ENCODE results near the gene UGT1A5.
A peak's percentile ranks its signal among the peaks of the same experiment; 100 is the strongest.
"Not testable (repeated sequence)": the region's sequence is repeated elsewhere in the genome, so short reads cannot be mapped to it uniquely, and the experiment has no call there.

UGT1A5 gene

GRCh38 chr2:233693963-233694362 lies 18.7 kb upstream of the UGT1A5 start:
- no peak for DNase-seq

- DNase-seq: no peak
These were observed 14.0 kb upstream of the UGT1A5 start for GRCh38 chr2:233698740-233699139.

- no peak for DNase-seq
These were observed 13.2 kb upstream of the UGT1A5 start for GRCh38 chr2:233699424-233700027.

DNA sequence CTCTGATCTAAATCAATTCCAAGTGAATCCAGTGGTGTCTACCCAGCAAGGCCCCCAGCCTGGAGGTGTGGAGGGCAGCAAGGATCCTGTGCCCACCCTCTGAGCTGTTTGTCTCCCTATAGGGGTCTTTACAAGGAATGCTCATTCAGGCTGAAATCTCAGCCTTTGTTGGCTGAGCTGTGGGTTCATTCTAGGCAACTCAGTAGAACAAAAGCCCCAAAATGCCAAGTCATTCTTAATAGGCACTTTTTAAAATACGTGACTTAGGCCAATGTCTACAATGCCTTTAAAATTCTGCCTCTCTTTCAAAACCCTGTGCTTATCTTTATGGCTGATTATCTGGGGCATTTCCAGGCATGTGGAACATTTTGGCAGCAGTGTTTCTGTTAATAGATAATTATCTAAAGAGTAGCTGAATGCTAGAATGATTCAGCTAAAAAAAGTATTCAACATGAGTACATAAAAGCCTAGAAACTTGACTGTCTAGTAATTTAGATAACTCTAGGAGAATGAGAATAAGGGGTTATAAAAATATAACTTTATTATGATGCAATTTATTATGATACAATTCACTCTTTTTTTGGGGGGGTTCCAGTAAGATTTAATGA lies 12.6 kb upstream of the UGT1A5 start:
- DNase-seq: peak in 2 of 56 donors; percentile 3 to 23

- DNase-seq: not testable (repeated sequence)
These were observed 11.9 kb upstream of the UGT1A5 start for GRCh38 chr2:233700842-233701241.

DNA sequence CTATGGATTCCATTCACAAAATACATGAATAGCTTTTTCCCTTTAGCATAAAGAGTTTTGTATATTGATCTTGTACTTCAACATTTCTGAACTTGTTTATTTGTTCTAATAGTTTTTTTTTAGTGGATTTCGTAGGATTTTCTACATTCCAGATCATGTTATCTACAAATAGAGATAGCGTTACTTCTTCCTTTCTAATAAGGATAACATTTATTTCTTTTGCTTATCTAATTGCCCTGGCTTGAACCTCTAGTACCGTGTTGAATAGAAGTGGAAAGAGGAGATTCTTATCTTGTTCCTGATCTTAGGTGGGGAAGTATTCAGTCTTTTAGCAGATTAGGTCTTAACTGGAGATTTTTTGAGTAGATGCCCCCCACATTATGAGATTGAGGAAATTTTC lies 10.5 kb upstream of the UGT1A5 start:
- DNase-seq: no peak

GRCh38 chr2:233705911-233706506 lies 6.7 kb upstream of the UGT1A5 start:
- no peak for DNase-seq

GRCh38 chr2:233706720-233707119 lies 6.0 kb upstream of the UGT1A5 start:
- DNase-seq: no peak

DNA sequence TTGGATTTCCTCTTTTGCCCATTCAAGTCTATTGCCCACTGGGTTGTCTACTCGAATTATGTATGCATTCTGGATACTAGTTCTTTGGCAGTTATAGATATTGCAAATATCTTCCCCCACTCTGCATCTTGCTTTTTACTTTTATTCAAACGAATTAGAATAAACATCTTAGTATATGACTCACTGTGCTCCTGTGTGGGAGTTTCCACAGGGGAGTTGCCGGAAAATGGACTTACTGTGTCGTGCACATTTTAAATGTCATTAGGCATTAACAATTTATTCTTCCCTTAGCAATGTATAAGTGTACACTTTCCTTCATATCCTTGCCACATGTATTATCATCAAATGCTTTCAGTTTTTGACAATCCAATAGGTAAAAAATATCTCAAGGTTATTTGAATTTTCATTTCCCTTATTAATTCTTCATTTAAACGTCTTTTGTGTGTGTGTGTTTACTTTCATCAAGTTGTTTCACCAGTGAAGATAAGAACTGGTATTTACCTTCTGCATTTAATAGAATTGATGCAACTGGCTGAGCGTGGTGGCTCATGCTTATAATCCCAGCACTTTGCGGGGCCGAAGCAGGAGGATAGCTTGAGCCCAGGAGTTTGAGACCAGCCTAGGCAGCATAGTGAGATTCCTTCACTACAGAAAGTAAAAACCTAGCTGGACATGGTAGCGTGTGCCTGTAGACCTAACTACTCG lies 4.6 kb upstream of the UGT1A5 start:
- peak in 2 of 56 donors; percentile 1 to 3 for DNase-seq

DNA sequence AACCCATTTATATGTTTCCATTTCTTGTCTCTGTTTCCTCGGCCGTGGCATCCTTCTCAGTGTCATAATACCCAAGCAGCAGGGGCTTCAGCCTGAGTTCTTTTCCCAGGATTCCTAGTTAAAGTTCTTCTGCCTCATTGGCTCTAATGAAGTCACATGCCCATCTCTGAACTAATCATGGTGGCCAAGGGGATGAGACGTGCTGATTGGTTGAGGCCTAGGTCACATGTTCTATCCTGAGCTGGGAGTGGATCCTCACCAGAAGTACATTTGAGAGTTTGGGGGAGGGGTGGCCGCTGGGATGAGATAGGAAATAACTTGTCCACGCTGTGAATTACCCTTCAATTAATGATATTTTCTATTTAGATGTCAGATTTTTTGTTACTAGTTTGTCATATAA lies 3.8 kb upstream of the UGT1A5 start:
- DNase-seq: no peak

- peak in 46 of 56 donors; percentile 2 to 76 (median 31) for DNase-seq
These were observed 1.2 kb upstream of the UGT1A5 start for GRCh38 chr2:233711312-233712008.

GRCh38 chr2:233713262-233713615 lies 532 bp downstream of the UGT1A5 start:
- no peak for DNase-seq

GRCh38 chr2:233714121-233714520 lies 1.4 kb downstream of the UGT1A5 start:
- DNase-seq: no peak

- no peak for DNase-seq
These were observed 5.8 kb downstream of the UGT1A5 start, which contains the start of gene UGT1A4 for GRCh38 chr2:233718552-233718951. Gene UGT1A4 (plus strand): TSS chr2:233718736. CDS start chr2:233718821, 85 bp downstream.

DNA sequence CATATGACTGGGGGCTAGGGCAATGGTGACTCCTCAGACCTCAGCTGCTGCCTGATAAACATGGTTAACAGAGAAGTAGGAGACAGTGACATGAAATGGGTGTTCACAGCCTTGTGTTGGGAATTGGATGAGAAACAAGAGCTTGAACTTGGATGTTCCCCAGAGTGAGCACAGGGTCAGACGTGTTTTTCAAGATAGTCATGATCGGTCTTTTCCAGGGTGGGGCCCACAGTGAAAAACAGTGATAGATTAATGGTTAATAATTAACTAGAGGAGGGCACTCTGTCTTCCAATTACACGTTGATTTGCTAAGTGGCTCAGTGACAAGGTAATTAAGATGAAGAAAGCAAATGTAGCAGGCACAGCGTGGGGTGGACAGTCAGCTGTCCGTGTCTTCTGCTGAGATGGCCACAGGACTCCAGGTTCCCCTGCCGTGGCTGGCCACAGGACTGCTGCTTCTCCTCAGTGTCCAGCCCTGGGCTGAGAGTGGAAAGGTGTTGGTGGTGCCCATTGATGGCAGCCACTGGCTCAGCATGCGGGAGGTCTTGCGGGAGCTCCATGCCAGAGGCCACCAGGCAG lies 16.1 kb downstream of the UGT1A5 start, which contains the start of gene UGT1A3:
Gene UGT1A3, plus strand, starts transcription at position 320 of the 579 bp plus-strand sequence. Its CDS starts 85 bp downstream, at position 405.
- DNase-seq: no peak

GRCh38 chr2:233736868-233737653 lies 24.4 kb downstream of the UGT1A5 start:
- not testable (repeated sequence) for DNase-seq

DNA sequence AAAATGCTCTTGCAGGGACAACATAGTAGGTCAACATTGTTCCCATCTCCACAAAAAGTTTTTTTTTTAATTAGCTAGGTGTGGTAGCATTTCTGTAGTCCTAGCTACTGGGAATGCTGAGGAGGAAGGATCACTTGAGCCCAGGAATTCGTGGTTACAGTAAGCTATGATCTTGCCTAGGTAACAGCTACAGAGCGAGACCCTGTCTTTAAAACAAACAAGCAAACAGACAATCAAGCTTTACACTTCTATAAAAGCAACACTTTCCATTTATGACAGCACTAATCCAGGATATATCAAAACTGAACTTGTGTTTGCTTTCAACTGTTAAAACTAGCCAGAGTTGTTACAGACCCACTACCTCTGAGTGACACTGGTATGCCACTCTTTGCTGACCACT lies 28.2 kb downstream of the UGT1A5 start:
- DNase-seq: no peak

DNA sequence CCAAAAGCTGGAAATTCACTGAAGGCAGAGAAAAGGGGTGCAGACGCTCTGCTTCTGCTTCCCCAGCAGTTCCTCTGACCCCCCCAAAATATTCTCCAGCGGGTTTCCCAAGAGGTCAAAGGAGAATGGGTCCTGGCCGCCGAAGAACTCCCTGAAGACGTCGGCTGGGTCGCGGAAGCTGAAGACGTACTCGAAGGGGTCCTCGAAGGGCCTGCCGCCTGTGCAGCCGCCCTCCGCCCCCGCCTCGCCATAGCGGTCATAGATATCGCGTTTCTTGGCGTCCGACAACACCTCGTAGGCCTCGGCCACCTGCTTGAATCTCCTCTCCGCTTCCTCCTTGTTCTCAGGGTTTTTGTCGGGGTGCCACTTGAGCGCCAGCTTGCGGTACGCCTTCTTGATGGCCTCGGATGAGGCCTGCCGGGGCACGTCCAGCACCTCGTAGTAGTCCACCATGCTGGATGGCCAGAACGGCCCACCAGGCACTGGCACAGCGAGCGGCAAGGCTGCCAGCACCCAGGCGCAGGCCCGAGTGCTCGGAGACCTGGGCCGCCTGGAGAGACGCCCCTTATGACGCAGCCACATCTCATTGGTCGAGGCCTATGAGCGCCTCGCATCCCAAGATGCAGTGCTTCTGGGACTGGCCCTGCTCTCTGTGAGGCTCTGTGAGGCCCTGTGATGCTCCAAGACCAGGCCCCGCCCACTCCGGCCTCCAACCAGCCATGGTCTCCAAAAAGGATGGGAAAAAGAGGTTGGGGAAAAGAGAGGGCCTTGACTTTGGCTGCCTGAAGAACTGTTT lies 31.0 kb downstream of the UGT1A5 start:
- DNase-seq: no peak

GRCh38 chr2:233745073-233745755 lies 32.5 kb downstream of the UGT1A5 start:
- no peak for DNase-seq

All from amygdala (tissue), 56 donors.